ENCODE results near the gene CADPS. TPM values are rescaled to one million over a fixed set of nuclear protein-coding genes. Genes with fewer than 3 reads are reported as not detected.
A peak's percentile ranks its signal among the peaks of the same experiment; 100 is the strongest.

Gene CADPS
- total and polyA plus RNA-seq, 11 donors: 3.6 to 37.8 (median 12.9) TPM

- Histone ChIP-seq H3K4me3 (no peak overlapping the region), H3K27me3 (no peaks in the 10 kb centered on the region), H3K36me3 (no peaks in the 10 kb centered on the region), H3K4me1 (peaks cover 0 to 16% (median 0%) of the 10 kb centered on the region in 12 donors), H3K9me3 (no peaks in the 10 kb centered on the region), H3K27ac (no peak overlapping the region)
- TF ChIP-seq, protein P1, sequence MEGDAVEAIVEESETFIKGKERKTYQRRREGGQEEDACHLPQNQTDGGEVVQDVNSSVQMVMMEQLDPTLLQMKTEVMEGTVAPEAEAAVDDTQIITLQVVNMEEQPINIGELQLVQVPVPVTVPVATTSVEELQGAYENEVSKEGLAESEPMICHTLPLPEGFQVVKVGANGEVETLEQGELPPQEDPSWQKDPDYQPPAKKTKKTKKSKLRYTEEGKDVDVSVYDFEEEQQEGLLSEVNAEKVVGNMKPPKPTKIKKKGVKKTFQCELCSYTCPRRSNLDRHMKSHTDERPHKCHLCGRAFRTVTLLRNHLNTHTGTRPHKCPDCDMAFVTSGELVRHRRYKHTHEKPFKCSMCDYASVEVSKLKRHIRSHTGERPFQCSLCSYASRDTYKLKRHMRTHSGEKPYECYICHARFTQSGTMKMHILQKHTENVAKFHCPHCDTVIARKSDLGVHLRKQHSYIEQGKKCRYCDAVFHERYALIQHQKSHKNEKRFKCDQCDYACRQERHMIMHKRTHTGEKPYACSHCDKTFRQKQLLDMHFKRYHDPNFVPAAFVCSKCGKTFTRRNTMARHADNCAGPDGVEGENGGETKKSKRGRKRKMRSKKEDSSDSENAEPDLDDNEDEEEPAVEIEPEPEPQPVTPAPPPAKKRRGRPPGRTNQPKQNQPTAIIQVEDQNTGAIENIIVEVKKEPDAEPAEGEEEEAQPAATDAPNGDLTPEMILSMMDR (IDR thresholded peaks at IDR 0.05): no peak
- no peak for TF ChIP-seq POLR2A (IDR thresholded peaks at IDR 0.05)
- 57 to 79% (median 61%) methylated on average over 3 of the region's 3 CpGs for WGBS, 4 donors
- DNase-seq (no peak), ATAC-seq (no peak)
- intact Hi-C loops (cut with DNase I): no loop called here
Observed at GRCh38 chr3:62710751-62711150, 164.5 kb downstream of the CADPS start.

DNA sequence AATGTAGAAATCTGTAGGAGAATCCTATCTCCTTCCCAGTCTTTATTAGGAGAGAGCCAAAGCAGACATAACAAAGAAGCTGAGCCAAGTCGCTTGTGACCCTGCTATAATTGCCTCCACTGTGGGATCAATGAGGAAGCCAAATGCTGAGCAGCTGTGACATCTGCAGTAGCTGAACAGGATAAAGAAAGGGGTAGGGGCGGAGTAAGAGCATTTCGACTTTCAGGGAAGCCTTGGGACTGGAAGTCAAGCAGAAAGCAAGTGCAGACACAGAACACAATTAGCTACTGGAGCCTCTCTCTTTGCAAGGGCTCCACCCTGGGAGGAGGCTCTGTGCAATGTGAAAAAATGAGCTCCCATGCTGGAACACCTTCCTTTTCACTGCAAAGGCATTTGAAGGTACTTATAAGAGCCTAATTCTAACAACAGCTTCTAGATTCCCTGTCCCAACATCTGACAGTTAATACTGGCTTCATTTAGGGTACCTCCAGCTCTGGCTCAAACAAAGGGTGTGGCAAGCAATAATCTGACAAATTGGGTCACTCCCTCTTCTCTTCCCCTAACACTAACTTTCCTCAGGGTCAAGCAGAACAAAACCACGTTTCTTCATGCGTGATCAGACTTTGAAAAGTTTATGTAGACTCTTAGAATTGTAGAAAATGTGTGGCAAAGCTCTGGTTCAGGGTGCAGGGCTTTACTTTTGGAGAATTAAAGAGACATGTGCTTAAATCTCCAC is 166.4 kb downstream of the CADPS start:
- Histone ChIP-seq H3K4me1 (peaks cover 0 to 16% (median 0%) of the 10 kb centered on the region in 12 donors), H3K36me3 (no peaks in the 10 kb centered on the region), H3K9me3 (no peaks in the 10 kb centered on the region), H3K4me3 (no peak overlapping the region), H3K27me3 (no peaks in the 10 kb centered on the region), H3K27ac (no peak overlapping the region)
- no peak for TF ChIP-seq POLR2A (IDR thresholded peaks at IDR 0.05)
- TF ChIP-seq, protein P1 (IDR thresholded peaks at IDR 0.05): no peak
- WGBS, 4 donors: 37 to 48% (median 40%) methylated on average over 5 of the region's 5 CpGs
- DNase-seq: peak in 1 of 5 donors; percentile 26
- ATAC-seq: peak in 1 of 4 donors; percentile 36
- intact Hi-C loops (cut with DNase I): no loop called here

DNA sequence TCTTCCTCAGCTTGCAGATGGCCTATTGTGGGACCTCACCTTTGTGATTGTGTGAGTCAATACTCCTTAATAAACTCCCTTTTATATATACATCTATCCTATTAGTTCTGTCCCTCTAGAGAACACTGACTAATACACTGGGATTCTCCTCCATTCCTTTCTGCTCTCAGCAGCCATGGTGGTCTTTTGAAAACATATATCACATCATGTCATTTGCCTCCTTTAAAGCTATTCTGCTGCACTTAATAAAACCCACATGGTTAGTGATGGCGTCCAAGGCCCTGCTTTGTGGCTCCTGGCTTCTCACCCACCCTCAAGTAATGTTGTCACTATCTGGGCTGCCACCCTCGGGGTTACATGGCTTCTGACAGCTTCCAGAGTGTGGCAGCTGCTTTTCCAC is 169.5 kb downstream of the CADPS start:
- Histone ChIP-seq H3K4me1 (peaks cover 0 to 8% (median 0%) of the 10 kb centered on the region in 12 donors), H3K9me3 (no peaks in the 10 kb centered on the region), H3K4me3 (no peak overlapping the region), H3K27ac (no peak overlapping the region), H3K27me3 (no peaks in the 10 kb centered on the region), H3K36me3 (no peaks in the 10 kb centered on the region)
- ATAC-seq (no peak), DNase-seq (no peak)
- WGBS, 4 donors: 43 to 56% (median 52%) methylated on average over 2 of the region's 2 CpGs
- intact Hi-C loops (cut with DNase I): no loop called here
- TF ChIP-seq POLR2A (IDR thresholded peaks at IDR 0.05): no peak
- TF ChIP-seq, protein P1 (IDR thresholded peaks at IDR 0.05): no peak

DNA sequence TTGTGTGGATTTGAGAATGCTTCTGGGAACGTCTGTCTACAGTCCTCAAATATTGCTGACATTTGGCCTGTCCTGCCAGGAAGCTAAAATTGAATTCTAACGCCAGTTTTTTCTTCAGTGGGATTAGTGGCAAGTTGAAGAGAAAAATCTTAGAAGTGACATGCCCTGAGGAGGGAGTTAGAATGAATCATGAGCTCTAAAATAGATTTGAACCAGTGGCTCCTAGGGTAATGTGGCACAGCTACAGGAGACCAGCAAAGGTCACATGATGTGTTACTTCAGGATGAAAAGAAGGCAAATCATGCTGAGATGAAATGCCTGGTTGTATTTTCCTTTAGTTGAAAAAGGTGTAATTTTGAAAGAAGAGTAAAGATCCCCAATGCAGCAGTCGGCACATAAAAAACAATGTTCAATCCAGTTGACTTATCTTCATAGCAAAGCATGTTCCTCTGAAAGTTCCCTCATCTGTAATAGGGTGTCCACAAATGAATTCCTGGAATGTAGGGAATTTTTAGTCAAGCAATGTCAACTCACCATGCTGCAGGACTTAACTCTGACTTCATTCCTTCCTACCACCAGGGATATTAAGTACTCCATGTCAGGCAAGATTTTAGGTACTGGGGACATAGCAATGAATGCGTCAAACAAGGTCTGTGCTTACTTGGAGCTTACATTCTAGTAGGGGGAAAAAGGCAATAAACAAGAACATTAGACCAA is 171.6 kb downstream of the CADPS start:
- no peak for DNase-seq
- ATAC-seq: no peak
- no peak overlapping the region for H3K27ac ChIP-seq
- H3K27me3 ChIP-seq: no peaks in the 10 kb centered on the region
- H3K36me3 ChIP-seq: no peaks in the 10 kb centered on the region
- intact Hi-C loops (cut with DNase I): no loop called here
- WGBS, 4 donors: 55 to 80% (median 68%) methylated on average over 4 of the region's 4 CpGs
- H3K9me3 ChIP-seq: no peaks in the 10 kb centered on the region
- TF ChIP-seq, protein P1 (IDR thresholded peaks at IDR 0.05): no peak
- no peak for TF ChIP-seq POLR2A (IDR thresholded peaks at IDR 0.05)
- peaks cover 0 to 5% (median 0%) of the 10 kb centered on the region in 12 donors for H3K4me1 ChIP-seq
- H3K4me3 ChIP-seq: no peak overlapping the region
